DND-41 (cell line): Measurements from ENCODE around the gene PDCD4.

Experiments
- ATAC-seq: fragments of 200-7000 bp; cut with Tn5 transposase; 3 replicates; pipeline ENCODE4 v1.9.1; 2021; ENCODE audit warnings: low read depth; ENCODE audit not compliant: insufficient read depth
- DNase-seq: peaks from one replicate; pipeline ENCODE4 v3.0.0-alpha.2; 2020
- H2AFZ ChIP-seq: 2 replicates; pipeline ENCODE4 v1.6.0; 2012; ENCODE audit warnings: low read depth, low read length
- H3K27ac ChIP-seq: 2 replicates; pipeline ENCODE4 v1.5.1; 2012; ENCODE audit warnings: low read length, inconsistent platforms
- H3K27me3 ChIP-seq: fragments of 200-600 bp; sonication (generic); 2 replicates; pipeline ENCODE4 v1.6.0; 2012; ENCODE audit warnings: low read length, mild to moderate bottlenecking, inconsistent platforms; ENCODE audit not compliant: insufficient read depth, poor library complexity
- H3K36me3 ChIP-seq: 2 replicates; pipeline ENCODE4 v1.5.1; 2012; ENCODE audit warnings: low read length, inconsistent platforms; ENCODE audit not compliant: insufficient read depth
- H3K4me1 ChIP-seq: 2 replicates; pipeline ENCODE4 v1.5.1; 2012; ENCODE audit warnings: mild to moderate bottlenecking, low read length; ENCODE audit not compliant: insufficient read depth
- H3K4me2 ChIP-seq: 2 replicates; pipeline ENCODE4 v1.6.0; 2012; ENCODE audit warnings: mild to moderate bottlenecking, moderate library complexity, low read length, inconsistent platforms; ENCODE audit not compliant: insufficient read depth
- H3K4me3 ChIP-seq, 2 experiments: fragments of 200-600 bp in 1 of 2; shearing (Covaris generic) in 1 of 2; 2 replicates each; pipeline ENCODE4 v1.5.1; 2012 to 2016; ENCODE audit warnings: inconsistent platforms in 2 of 2, low read length in 2 of 2, mild to moderate bottlenecking in 2 of 2, low read depth in 1 of 2, moderate library complexity in 1 of 2
- H3K79me2 ChIP-seq: 2 replicates; pipeline ENCODE4 v1.6.0; 2012; ENCODE audit warnings: low read length, inconsistent platforms; ENCODE audit not compliant: insufficient read depth
- H3K9ac ChIP-seq: 2 replicates; pipeline ENCODE4 v1.6.0; 2012; ENCODE audit warnings: low read depth, mild to moderate bottlenecking, inconsistent platforms, low read length, moderate library complexity
- H3K9me3 ChIP-seq: 2 replicates; pipeline ENCODE4 v1.5.1; 2012; ENCODE audit warnings: low read length, moderate library complexity, mild to moderate bottlenecking, inconsistent platforms; ENCODE audit not compliant: insufficient read depth, severe bottlenecking
- H4K20me1 ChIP-seq: 2 replicates; pipeline ENCODE4 v1.6.0; 2012; ENCODE audit warnings: low read length; ENCODE audit not compliant: insufficient read depth
- EZH2 ChIP-seq: IDR thresholded peaks from 3 replicates; pipeline ENCODE4 v1.6.1; 2012; ENCODE audit warnings: borderline replicate concordance, low read depth, mild to moderate bottlenecking, moderate library complexity, low read length, inconsistent platforms; ENCODE audit not compliant: severe bottlenecking
- TF ChIP-seq, protein P1 (sequence below): IDR thresholded peaks from 2 replicates; pipeline ENCODE4 v1.5.1; 2012; ENCODE audit warnings: borderline replicate concordance, low read length, moderate library complexity, mild to moderate bottlenecking; ENCODE audit not compliant: poor library complexity, severe bottlenecking; ENCODE audit errors: extremely low read depth

Gene PDCD4

DNA sequence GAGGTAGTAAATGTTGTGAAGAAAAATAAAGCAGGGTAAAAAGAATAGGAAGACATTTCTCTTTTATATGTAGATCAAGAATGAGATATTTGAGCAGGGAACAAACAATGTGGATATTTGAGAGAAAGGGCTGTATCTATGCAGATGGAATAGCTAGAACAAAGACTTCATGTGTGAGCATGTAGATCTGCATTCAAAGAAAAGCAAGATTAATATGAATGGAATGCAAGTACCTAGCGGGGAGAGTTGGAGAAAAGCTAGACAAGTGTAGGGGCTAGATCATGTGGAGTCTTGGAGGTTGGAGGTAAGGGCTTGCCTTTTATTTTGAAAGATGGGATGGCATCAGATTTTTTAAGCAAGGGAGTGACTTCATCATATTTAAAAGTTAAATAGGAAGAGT is 74.8 kb downstream of the PDCD4 start:
- ATAC-seq, result no peak
- Histone ChIP-seq H3K27me3 (no peaks in the 10 kb centered on the region), H2AFZ (no peak overlapping the region), H3K9ac (no peak overlapping the region), H3K4me3 (no peak overlapping the region), H3K4me2 (no peak overlapping the region), H3K36me3 (peaks cover 10% of the 10 kb centered on the region), H3K9me3 (no peaks in the 10 kb centered on the region), H3K27ac (no peak overlapping the region), H3K79me2 (peaks cover 88% of the 10 kb centered on the region), H3K4me1 (no peaks in the 10 kb centered on the region), H4K20me1 (peaks cover 22% of the 10 kb centered on the region)
- TF ChIP-seq, protein P1, sequence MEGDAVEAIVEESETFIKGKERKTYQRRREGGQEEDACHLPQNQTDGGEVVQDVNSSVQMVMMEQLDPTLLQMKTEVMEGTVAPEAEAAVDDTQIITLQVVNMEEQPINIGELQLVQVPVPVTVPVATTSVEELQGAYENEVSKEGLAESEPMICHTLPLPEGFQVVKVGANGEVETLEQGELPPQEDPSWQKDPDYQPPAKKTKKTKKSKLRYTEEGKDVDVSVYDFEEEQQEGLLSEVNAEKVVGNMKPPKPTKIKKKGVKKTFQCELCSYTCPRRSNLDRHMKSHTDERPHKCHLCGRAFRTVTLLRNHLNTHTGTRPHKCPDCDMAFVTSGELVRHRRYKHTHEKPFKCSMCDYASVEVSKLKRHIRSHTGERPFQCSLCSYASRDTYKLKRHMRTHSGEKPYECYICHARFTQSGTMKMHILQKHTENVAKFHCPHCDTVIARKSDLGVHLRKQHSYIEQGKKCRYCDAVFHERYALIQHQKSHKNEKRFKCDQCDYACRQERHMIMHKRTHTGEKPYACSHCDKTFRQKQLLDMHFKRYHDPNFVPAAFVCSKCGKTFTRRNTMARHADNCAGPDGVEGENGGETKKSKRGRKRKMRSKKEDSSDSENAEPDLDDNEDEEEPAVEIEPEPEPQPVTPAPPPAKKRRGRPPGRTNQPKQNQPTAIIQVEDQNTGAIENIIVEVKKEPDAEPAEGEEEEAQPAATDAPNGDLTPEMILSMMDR, result no peak
- TF ChIP-seq EZH2, result no peak
- DNase-seq, result no peak

DNA sequence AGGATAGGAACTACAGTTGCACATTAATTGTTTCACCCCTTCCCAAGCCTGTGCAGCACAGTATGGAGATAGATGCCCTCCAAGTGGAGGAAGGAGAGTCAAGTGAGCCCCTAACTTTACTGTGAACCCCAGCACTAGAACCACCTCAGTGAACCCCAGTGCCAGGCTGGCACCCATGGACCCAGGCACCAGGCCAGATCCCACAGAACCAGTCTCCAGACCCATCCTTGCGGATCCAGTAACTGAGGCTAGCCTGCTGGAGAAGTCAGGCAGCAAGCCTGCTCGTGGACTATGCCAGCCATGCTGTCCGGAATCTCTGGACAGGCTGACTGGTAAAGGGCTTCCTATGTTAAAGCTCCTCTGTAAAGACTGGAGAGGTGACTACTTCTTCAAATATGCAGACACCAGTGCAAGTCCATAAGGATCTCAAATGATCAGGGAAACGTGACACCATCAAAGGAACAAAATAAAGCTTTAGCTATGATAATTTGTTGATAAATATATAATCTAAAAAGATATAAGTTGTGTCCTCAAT is 75.4 kb downstream of the PDCD4 start:
- Histone ChIP-seq H3K36me3 (peaks cover 8% of the 10 kb centered on the region), H3K9me3 (no peaks in the 10 kb centered on the region), H3K27me3 (no peaks in the 10 kb centered on the region), H2AFZ (no peak overlapping the region), H3K4me1 (no peaks in the 10 kb centered on the region), H3K4me3 (no peak overlapping the region), H3K79me2 (peaks cover 88% of the 10 kb centered on the region), H3K9ac (no peak overlapping the region), H3K4me2 (no peak overlapping the region), H4K20me1 (peaks cover 25% of the 10 kb centered on the region), H3K27ac (no peak overlapping the region)
- no peak for ATAC-seq
- DNase-seq, result no peak
- TF ChIP-seq, protein P1, result no peak
- no peak for TF ChIP-seq EZH2
